SK-N-SH (cell line): Measurements from ENCODE around the gene MEPCE. TPM values are rescaled to one million over a fixed set of nuclear protein-coding genes. Genes with fewer than 3 reads are reported as not detected.

Experiments
- CTCF ChIA-PET: fragments of 300-600, 350-600 bp; formaldehyde crosslinking; extraction: SDS; loops from one replicate; lab custom pipeline; 2021; lab: Yijun Ruan, JAX
- POLR2A ChIA-PET: fragments of 350-600 bp; sonication (Branson Sonifier 250); formaldehyde crosslinking; extraction: SDS; loops from one replicate; lab custom pipeline; 2020; ENCODE audit warnings: antibody characterized with exemption, inconsistent platforms; lab: Yijun Ruan, JAX
- DNase-seq: peaks from one replicate; pipeline ENCODE4 v3.0.0; 2012
- H2AFZ ChIP-seq: fragments of 200-600 bp; sonication (generic); 2 replicates; pipeline ENCODE4 v1.8.1; 2016; ENCODE audit warnings: antibody characterized with exemption, mild to moderate bottlenecking, low read depth
- H3F3A ChIP-seq: fragments of 200-600 bp; sonication (generic); replicated peaks from 2 replicates; pipeline ENCODE3; 2016; ENCODE audit warnings: antibody characterized with exemption, mild to moderate bottlenecking; ENCODE audit not compliant: insufficient read depth
- H3K27ac ChIP-seq, 2 experiments: fragments of 200-500 bp in 1 of 2; fragments of 200-600 bp in 1 of 2; sonication (Bioruptor generic) in 1 of 2; sonication (generic), shearing (Covaris generic) in 1 of 2; 2 replicates each; pipeline versions ENCODE4 v1.5.1 to v1.6.1; 2014 to 2016; ENCODE audit warnings: low read depth in 2 of 2, inconsistent platforms in 1 of 2, low read length in 1 of 2, mild to moderate bottlenecking in 1 of 2, mixed read lengths in 1 of 2
- H3K27me3 ChIP-seq: fragments of 200-600 bp; sonication (generic), shearing (Covaris generic); 2 replicates; pipeline ENCODE4 v1.6.1; 2016; ENCODE audit warnings: mixed run types; ENCODE audit not compliant: insufficient read depth
- H3K36me3 ChIP-seq, 2 experiments: fragments of 200-500 bp in 1 of 2; fragments of 200-600 bp in 1 of 2; sonication (Bioruptor generic) in 1 of 2; sonication (generic) in 1 of 2; replicated peaks in 1 of 2; 2 replicates each; pipeline versions ENCODE3 to v1.5.1; 2014 to 2016; ENCODE audit warnings: low read length in 1 of 2, mild to moderate bottlenecking in 1 of 2; ENCODE audit not compliant: insufficient read depth in 2 of 2, control insufficient read depth in 1 of 2
- H3K4me1 ChIP-seq, 2 experiments: fragments of 200-500 bp in 1 of 2; fragments of 200-600 bp in 1 of 2; sonication (Bioruptor generic) in 1 of 2; sonication (generic), shearing (Covaris generic) in 1 of 2; 2 replicates each; pipeline versions ENCODE4 v1.5.1 to v1.6.1; 2014 to 2016; ENCODE audit warnings: low read depth in 1 of 2, low read length in 1 of 2, mixed run types in 1 of 2; ENCODE audit not compliant: insufficient read depth in 2 of 2, control insufficient read depth in 1 of 2
- H3K4me2 ChIP-seq: fragments of 200-600 bp; sonication (generic), shearing (Covaris generic); 2 replicates; pipeline ENCODE4 v1.6.1; 2017; ENCODE audit warnings: mixed run types
- H3K4me3 ChIP-seq, 2 experiments: fragments of 200-500 bp in 1 of 2; fragments of 200-600 bp in 1 of 2; sonication (Bioruptor generic) in 1 of 2; sonication (generic), shearing (Covaris generic) in 1 of 2; 2 replicates each; pipeline versions ENCODE4 v1.5.1 to v1.8.1; 2014 to 2016; ENCODE audit warnings: low read depth in 2 of 2, inconsistent platforms in 1 of 2, low read length in 1 of 2, mild to moderate bottlenecking in 1 of 2, mixed read lengths in 1 of 2, moderate library complexity in 1 of 2
- H3K79me2 ChIP-seq: fragments of 200-600 bp; sonication (generic); 2 replicates; pipeline ENCODE4 v1.8.1; 2017; ENCODE audit warnings: mild to moderate bottlenecking; ENCODE audit not compliant: insufficient read depth
- H3K9ac ChIP-seq: fragments of 200-600 bp; sonication (generic); 2 replicates; pipeline ENCODE4 v1.6.1; 2017; ENCODE audit warnings: mixed run types
- H3K9me2 ChIP-seq: fragments of 200-600 bp; sonication (generic); 2 replicates; pipeline ENCODE4 v1.6.1; 2017; ENCODE audit warnings: mixed run types
- H3K9me3 ChIP-seq: fragments of 200-600 bp; sonication (generic); 2 replicates; pipeline ENCODE4 v1.6.1; 2017; ENCODE audit warnings: mixed run types, mild to moderate bottlenecking, moderate library complexity
- H4K20me1 ChIP-seq: fragments of 200-600 bp; sonication (generic); 2 replicates; pipeline ENCODE4 v1.6.1; 2017; ENCODE audit warnings: mild to moderate bottlenecking, mixed run types; ENCODE audit not compliant: insufficient read depth
- CTCF ChIP-seq: fragments of 200-600 bp; sonication (generic); IDR thresholded peaks from 2 replicates; pipeline ENCODE4 v1.6.1; 2017; ENCODE audit warnings: antibody characterized with exemption, mild to moderate bottlenecking, moderate library complexity
- ELF1 ChIP-seq: IDR thresholded peaks from 2 replicates; pipeline ENCODE4 v1.4.0; 2012
- FOSL2 ChIP-seq: IDR thresholded peaks from 2 replicates; pipeline ENCODE4 v1.4.0; 2012; ENCODE audit warnings: low read depth, mild to moderate bottlenecking, moderate library complexity, borderline replicate concordance
- FOXJ3 ChIP-seq: sonication (generic); formaldehyde crosslinking; IDR thresholded peaks from 2 replicates; pipeline ENCODE4 v1.5.1; 2020; ENCODE audit warnings: mild to moderate bottlenecking, missing genetic modification reagents
- NFIC ChIP-seq: IDR thresholded peaks from 2 replicates; pipeline ENCODE4 v1.4.0; 2012; ENCODE audit warnings: borderline replicate concordance
- RAD21 ChIP-seq: IDR thresholded peaks from 2 replicates; pipeline ENCODE4 v1.6.1; 2012; ENCODE audit warnings: mild to moderate bottlenecking, low read length
- RXRA ChIP-seq: IDR thresholded peaks from 2 replicates; pipeline ENCODE4 v1.4.0; 2012; ENCODE audit warnings: low read depth, mild to moderate bottlenecking, borderline replicate concordance
- SIN3A ChIP-seq: IDR thresholded peaks from 2 replicates; pipeline ENCODE4 v1.6.1; 2012; ENCODE audit warnings: low read depth, mild to moderate bottlenecking, low read length, moderate library complexity, borderline replicate concordance
- TAF1 ChIP-seq: IDR thresholded peaks from 2 replicates; pipeline ENCODE4 v1.6.1; 2012; ENCODE audit warnings: low read depth, mild to moderate bottlenecking, low read length, moderate library complexity, borderline replicate concordance
- WGBS: methylation state at CpG from one replicate; pipeline ENCODE4 v1.1.6; 2017; ENCODE audit warnings: low lambda C conversion rate; 5-methylcytosine and 5-hydroxymethylcytosine counted together
- polyA plus RNA-seq, 3 experiments: library from polyadenylated mRNA; depleted of rRNA; stranded (reverse); fragments of >200 nt; gene quantifications; 2 replicates each; pipeline ENCODE4 v1.2.3, GENCODE V29; 2012
- TF ChIP-seq, protein P1 (sequence below): IDR thresholded peaks from 2 replicates; pipeline ENCODE4; 2012
- TF ChIP-seq, protein P2 (sequence below): IDR thresholded peaks from 2 replicates; pipeline ENCODE4 v1.4.0; 2012; ENCODE audit warnings: low read depth, borderline replicate concordance
- TF ChIP-seq, protein P3 (sequence below): IDR thresholded peaks from 2 replicates; pipeline ENCODE4 v1.4.0; 2012; ENCODE audit warnings: low read depth
- TF ChIP-seq, protein P4 (sequence below): IDR thresholded peaks from 2 replicates; pipeline ENCODE4 v1.4.0; 2012; ENCODE audit warnings: low read depth, borderline replicate concordance

MEPCE gene
- polyA plus RNA-seq, 1 of the 3 experiments (the other 2 are of a cell fraction): 20.2 TPM

DNA sequence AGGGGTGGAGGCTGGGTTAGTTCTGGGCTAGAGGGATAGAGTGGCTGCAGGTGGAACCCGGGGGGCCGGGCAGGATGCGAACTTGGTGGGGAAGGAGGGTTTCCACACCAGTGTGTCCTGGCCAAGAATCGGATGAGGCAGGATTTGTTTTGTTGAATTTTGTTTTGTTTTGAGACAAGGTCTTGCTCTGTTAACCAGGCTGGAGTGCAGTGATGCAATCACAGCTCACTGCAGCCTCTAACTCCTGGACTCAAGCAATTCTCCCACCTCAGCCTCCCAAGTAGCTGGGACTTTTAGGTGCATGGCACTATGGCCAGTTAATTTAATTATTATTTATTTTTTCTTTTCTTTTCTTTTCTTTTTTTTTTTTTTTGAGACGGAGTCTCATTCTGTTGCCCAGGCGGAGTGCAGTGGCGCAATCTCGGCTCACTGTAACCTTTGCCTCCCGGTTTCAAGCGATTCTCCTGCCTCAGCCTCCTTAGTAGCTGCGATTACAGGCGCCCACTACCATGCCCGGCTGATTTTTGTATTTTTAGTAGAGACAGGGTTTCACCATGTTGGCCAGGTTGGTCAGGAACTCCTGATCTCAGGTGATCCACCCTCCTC is 19.7 kb downstream of the MEPCE start:
- Histone ChIP-seq H3K9me3 (no peaks in the 10 kb centered on the region), H3K36me3 (no peaks in the 10 kb centered on the region), H3K4me2 (no peak overlapping the region), H3K27ac (no peak overlapping the region), H3K9me2 (no peaks in the 10 kb centered on the region), H3K4me3 (no peak overlapping the region), H4K20me1 (no peaks in the 10 kb centered on the region), H3K79me2 (no peaks in the 10 kb centered on the region), H3F3A (no peaks in the 10 kb centered on the region), H3K27me3 (no peaks in the 10 kb centered on the region), H2AFZ (no peak overlapping the region), H3K9ac (no peak overlapping the region), H3K4me1 (peaks cover 2 to 4% of the 10 kb centered on the region in 2 experiments; a peak in 2 of 4 replicates)
- CTCF ChIA-PET: interaction anchor here (0.7 to 3.1 kb wide), 12 partner anchors 9 to 185 kb away, joined by 3 to 41 read pairs (median 13); partner anchors contain the start of genes NYAP1, PPP1R35 and SPACDR
- no peak for DNase-seq
- WGBS: 93% methylated on average over 13 of the region's 13 CpGs
- POLR2A ChIA-PET: interaction anchor here (0.7 to 1.2 kb wide), 2 partner anchors 18 to 21 kb away, joined by 3 to 6 read pairs; partner anchors contain the start of gene ZCWPW1
- TF ChIP-seq RAD21 (no peak), NFIC (no peak), CTCF (no peak), RXRA (no peak), FOSL2 (no peak), SIN3A (no peak), TAF1 (no peak), FOXJ3 (CRISPR knock-in tag) (no peak), ELF1 (no peak)
- TF ChIP-seq, protein P1, sequence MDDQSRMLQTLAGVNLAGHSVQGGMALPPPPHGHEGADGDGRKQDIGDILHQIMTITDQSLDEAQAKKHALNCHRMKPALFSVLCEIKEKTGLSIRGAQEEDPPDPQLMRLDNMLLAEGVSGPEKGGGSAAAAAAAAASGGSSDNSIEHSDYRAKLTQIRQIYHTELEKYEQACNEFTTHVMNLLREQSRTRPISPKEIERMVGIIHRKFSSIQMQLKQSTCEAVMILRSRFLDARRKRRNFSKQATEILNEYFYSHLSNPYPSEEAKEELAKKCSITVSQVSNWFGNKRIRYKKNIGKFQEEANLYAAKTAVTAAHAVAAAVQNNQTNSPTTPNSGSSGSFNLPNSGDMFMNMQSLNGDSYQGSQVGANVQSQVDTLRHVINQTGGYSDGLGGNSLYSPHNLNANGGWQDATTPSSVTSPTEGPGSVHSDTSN: no peak
- TF ChIP-seq, protein P2, sequence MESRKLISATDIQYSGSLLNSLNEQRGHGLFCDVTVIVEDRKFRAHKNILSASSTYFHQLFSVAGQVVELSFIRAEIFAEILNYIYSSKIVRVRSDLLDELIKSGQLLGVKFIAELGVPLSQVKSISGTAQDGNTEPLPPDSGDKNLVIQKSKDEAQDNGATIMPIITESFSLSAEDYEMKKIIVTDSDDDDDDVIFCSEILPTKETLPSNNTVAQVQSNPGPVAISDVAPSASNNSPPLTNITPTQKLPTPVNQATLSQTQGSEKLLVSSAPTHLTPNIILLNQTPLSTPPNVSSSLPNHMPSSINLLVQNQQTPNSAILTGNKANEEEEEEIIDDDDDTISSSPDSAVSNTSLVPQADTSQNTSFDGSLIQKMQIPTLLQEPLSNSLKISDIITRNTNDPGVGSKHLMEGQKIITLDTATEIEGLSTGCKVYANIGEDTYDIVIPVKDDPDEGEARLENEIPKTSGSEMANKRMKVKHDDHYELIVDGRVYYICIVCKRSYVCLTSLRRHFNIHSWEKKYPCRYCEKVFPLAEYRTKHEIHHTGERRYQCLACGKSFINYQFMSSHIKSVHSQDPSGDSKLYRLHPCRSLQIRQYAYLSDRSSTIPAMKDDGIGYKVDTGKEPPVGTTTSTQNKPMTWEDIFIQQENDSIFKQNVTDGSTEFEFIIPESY: no peak
- TF ChIP-seq, protein P3, sequence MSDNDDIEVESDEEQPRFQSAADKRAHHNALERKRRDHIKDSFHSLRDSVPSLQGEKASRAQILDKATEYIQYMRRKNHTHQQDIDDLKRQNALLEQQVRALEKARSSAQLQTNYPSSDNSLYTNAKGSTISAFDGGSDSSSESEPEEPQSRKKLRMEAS: no peak
- TF ChIP-seq, protein P4, sequence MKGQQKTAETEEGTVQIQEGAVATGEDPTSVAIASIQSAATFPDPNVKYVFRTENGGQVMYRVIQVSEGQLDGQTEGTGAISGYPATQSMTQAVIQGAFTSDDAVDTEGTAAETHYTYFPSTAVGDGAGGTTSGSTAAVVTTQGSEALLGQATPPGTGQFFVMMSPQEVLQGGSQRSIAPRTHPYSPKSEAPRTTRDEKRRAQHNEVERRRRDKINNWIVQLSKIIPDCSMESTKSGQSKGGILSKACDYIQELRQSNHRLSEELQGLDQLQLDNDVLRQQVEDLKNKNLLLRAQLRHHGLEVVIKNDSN: no peak
